Gastroesophageal sphincter (tissue), 3 donors: Measurements from ENCODE around the gene IER3.

Source experiments
- EP300 ChIP-seq: sonication (generic); formaldehyde crosslinking; IDR thresholded peaks from one replicate; pipeline ENCODE4 v1.6.1; 2017; ENCODE audit warnings: antibody characterized with exemption, mild to moderate bottlenecking
- POLR2A ChIP-seq, 2 donors: fragments of 450-650 bp; IDR thresholded peaks; one replicate each; pipeline ENCODE4 v1.6.1; 2017; ENCODE audit warnings: antibody characterized with exemption in 2 of 2, mild to moderate bottlenecking in 2 of 2, moderate library complexity in 1 of 2
- POLR2AphosphoS5 ChIP-seq: sonication (generic); formaldehyde crosslinking; IDR thresholded peaks from one replicate; pipeline ENCODE4 v1.6.1; 2017; ENCODE audit warnings: antibody characterized with exemption
- TF ChIP-seq, protein P1 (sequence below), 4 experiments: fragments of 200-600 bp in 2 of 4; fragments of 450-650 bp in 2 of 4; sonication (generic) in 1 of 4; IDR thresholded peaks; one replicate each; pipeline ENCODE4 v1.5.1; 2017 to 2019; ENCODE audit warnings: antibody characterized with exemption in 4 of 4, mild to moderate bottlenecking in 2 of 4, moderate library complexity in 2 of 4

DNA sequence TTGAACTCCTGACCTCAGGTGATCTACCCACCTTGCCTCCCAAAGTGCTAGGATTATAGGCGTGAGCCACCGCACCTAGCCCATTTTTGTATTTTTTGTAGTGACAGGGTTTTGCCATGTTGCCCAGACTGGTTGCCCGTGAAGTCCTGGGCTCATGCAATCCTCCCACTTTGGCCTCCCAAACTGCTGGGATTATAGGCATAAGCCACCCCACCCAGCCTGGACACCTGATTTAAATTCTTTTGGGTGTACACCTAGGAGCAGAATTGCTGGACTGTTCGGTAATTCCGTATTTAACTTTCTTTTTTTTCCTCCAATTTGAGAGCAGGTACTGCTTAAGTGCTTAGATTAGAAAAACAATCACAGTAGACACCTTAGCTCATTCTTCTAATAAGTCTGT, 47.9 kb downstream of the IER3 start:
- TF ChIP-seq, protein P1, sequence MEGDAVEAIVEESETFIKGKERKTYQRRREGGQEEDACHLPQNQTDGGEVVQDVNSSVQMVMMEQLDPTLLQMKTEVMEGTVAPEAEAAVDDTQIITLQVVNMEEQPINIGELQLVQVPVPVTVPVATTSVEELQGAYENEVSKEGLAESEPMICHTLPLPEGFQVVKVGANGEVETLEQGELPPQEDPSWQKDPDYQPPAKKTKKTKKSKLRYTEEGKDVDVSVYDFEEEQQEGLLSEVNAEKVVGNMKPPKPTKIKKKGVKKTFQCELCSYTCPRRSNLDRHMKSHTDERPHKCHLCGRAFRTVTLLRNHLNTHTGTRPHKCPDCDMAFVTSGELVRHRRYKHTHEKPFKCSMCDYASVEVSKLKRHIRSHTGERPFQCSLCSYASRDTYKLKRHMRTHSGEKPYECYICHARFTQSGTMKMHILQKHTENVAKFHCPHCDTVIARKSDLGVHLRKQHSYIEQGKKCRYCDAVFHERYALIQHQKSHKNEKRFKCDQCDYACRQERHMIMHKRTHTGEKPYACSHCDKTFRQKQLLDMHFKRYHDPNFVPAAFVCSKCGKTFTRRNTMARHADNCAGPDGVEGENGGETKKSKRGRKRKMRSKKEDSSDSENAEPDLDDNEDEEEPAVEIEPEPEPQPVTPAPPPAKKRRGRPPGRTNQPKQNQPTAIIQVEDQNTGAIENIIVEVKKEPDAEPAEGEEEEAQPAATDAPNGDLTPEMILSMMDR (IDR thresholded peaks at IDR 0.05) = no peak
- TF ChIP-seq POLR2A (IDR thresholded peaks at IDR 0.05) (no peak), EP300 (no peak), POLR2AphosphoS5 (no peak)
